ENCODE measurements around the gene OR2S2. TPM values are rescaled to one million over a fixed set of nuclear protein-coding genes. Genes with fewer than 3 reads are reported as not detected.
A peak's percentile ranks its signal among the peaks of the same experiment; 100 is the strongest.

OR2S2 gene
- total RNA-seq, 1 donor from 2014 or later = not detected

DNA sequence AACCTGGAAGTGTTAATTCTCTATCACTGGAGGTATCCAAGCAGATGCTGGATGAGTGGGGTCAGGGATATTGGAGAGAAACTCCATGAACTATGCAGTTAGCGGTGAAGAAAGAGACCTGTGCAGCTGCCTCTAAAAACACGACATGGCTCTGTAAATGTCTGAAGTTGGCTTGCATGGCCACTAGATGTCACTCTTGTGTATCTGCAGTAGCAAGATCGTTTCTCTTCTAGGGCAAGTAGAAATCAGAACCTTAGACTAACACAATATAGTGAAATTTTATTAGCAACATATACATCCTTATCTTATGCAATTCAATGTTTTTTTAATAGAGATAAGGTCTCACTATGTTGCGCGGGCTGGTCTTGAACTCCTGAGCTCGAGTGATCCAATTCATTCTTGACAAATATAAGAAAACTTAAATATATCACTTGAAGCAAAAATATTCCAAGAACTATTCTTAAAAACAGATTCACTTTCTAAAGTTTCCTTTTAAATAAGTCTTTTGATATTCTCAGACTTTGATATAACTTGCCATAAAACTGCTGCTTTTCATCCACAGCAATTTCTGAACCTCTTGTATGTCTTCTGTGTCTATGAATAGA lies 2.9 kb downstream of the OR2S2 start:
- H3K27me3 ChIP-seq = no peaks in the 10 kb centered on the region
- H3K4me3 ChIP-seq = no peak overlapping the region
- H3K4me1 ChIP-seq = no peaks in the 10 kb centered on the region
- H3K36me3 ChIP-seq = no peaks in the 10 kb centered on the region
- no peak for TF ChIP-seq POLR2A (IDR thresholded peaks at IDR 0.05)
- TF ChIP-seq, protein P1, sequence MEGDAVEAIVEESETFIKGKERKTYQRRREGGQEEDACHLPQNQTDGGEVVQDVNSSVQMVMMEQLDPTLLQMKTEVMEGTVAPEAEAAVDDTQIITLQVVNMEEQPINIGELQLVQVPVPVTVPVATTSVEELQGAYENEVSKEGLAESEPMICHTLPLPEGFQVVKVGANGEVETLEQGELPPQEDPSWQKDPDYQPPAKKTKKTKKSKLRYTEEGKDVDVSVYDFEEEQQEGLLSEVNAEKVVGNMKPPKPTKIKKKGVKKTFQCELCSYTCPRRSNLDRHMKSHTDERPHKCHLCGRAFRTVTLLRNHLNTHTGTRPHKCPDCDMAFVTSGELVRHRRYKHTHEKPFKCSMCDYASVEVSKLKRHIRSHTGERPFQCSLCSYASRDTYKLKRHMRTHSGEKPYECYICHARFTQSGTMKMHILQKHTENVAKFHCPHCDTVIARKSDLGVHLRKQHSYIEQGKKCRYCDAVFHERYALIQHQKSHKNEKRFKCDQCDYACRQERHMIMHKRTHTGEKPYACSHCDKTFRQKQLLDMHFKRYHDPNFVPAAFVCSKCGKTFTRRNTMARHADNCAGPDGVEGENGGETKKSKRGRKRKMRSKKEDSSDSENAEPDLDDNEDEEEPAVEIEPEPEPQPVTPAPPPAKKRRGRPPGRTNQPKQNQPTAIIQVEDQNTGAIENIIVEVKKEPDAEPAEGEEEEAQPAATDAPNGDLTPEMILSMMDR (IDR thresholded peaks at IDR 0.05) = peak in 2 of 3 experiments; percentile 50 to 76
- H3K27ac ChIP-seq = no peak overlapping the region
- intact Hi-C loops (cut with DNase I) = loop anchor here (5.0 kb wide), 1 partner anchor 67 kb away; no protein-coding TSS in a partner anchor
- DNase-seq (ENCODE audit: extremely low spot score in 2 of 2) = no peak
- no peaks in the 10 kb centered on the region for H3K9me3 ChIP-seq

- no peaks in the 10 kb centered on the region for H3K9me3 ChIP-seq
- TF ChIP-seq, protein P1 (IDR thresholded peaks at IDR 0.05) = no peak
- TF ChIP-seq POLR2A (IDR thresholded peaks at IDR 0.05) = no peak
- no peak for TF ChIP-seq POLR2AphosphoS5 (IDR thresholded peaks at IDR 0.05; ENCODE audit: insufficient read depth in 1 of 2, low read depth in 1 of 2)
- no peak overlapping the region for H3K27ac ChIP-seq
- no peak for DNase-seq (ENCODE audit: extremely low spot score in 2 of 2)
- H3K27me3 ChIP-seq = no peaks in the 10 kb centered on the region
- H3K36me3 ChIP-seq = no peaks in the 10 kb centered on the region
- H3K4me3 ChIP-seq = no peak overlapping the region
- intact Hi-C loops (cut with DNase I) = no loop called here
- no peaks in the 10 kb centered on the region for H3K4me1 ChIP-seq
Measured at GRCh38 chr9:35952526-35953191, 5.3 kb downstream of the OR2S2 start.

DNA sequence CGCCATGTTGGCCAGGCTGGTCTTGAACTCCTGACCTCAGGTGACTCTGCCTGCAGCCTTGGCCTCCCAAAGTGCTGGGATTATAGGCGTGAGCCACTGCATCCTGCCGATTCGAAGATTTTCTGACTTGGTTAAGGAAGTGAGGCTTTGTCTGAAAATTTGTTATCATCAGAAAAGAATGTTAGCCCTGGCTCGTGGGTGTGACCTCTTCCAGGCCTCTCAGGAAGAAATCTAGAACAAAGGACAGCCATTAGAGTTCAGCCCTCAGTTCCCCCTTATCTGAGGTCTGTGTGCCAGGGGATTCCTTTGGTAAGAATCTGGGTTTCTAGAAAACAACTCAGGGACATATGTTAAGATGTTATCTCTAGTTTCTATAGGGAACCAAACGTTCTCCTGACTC lies 6.2 kb downstream of the OR2S2 start:
- H3K4me1 ChIP-seq = no peaks in the 10 kb centered on the region
- no peaks in the 10 kb centered on the region for H3K9me3 ChIP-seq
- DNase-seq (ENCODE audit: extremely low spot score in 2 of 2) = no peak
- TF ChIP-seq POLR2AphosphoS5 (IDR thresholded peaks at IDR 0.05; ENCODE audit: insufficient read depth in 1 of 2, low read depth in 1 of 2) = no peak
- TF ChIP-seq, protein P1 (IDR thresholded peaks at IDR 0.05) = no peak
- TF ChIP-seq POLR2A (IDR thresholded peaks at IDR 0.05) = no peak
- H3K36me3 ChIP-seq = no peaks in the 10 kb centered on the region
- H3K4me3 ChIP-seq = no peak overlapping the region
- no peaks in the 10 kb centered on the region for H3K27me3 ChIP-seq
- intact Hi-C loops (cut with DNase I) = no loop called here
- H3K27ac ChIP-seq = no peak overlapping the region

DNA sequence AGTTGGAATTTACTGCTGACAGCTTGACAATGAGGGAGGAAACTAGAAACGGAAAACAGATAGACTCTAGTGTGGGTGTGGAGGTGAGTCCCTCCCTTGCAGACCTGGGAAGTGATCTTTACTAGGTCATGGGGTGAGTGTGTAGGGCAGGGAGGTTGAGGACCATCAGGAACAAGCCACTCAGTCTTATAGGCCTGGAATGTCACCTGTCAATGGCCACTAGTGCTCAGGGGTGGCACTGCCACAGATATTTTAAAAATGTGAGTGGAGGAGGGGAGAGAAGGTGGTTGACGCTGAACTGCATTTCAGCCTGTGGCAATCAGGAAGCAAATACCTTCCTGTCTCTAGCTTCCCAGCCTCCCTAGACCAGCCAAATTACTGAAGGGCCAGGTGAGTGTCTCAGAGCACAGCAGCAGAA lies 9.0 kb downstream of the OR2S2 start:
- H3K27me3 ChIP-seq = no peaks in the 10 kb centered on the region
- DNase-seq (ENCODE audit: extremely low spot score in 2 of 2) = no peak
- TF ChIP-seq POLR2AphosphoS5 (IDR thresholded peaks at IDR 0.05; ENCODE audit: insufficient read depth in 1 of 2, low read depth in 1 of 2) (no peak), POLR2A (IDR thresholded peaks at IDR 0.05) (no peak)
- TF ChIP-seq, protein P1 (IDR thresholded peaks at IDR 0.05) = no peak
- no peaks in the 10 kb centered on the region for H3K9me3 ChIP-seq
- H3K27ac ChIP-seq = no peak overlapping the region
- H3K4me1 ChIP-seq = peaks cover 7% of the 10 kb centered on the region
- intact Hi-C loops (cut with DNase I) = loop anchor here (5.0 kb wide), 1 partner anchor 42 kb away; the partner anchor contains the start of genes HRCT1 and SPAAR
- H3K36me3 ChIP-seq = no peaks in the 10 kb centered on the region
- no peak overlapping the region for H3K4me3 ChIP-seq

- intact Hi-C loops (cut with DNase I) = loop anchor here (5.0 kb wide), 1 partner anchor 41 kb away; the partner anchor contains the start of genes HRCT1 and SPAAR
- H3K27ac ChIP-seq = no peak overlapping the region
- no peak for DNase-seq (ENCODE audit: extremely low spot score in 2 of 2)
Measured at GRCh38 chr9:35948451-35948850, 9.5 kb downstream of the OR2S2 start.

More at GRCh38 chr9:35948451-35948850, 9.5 kb downstream of the OR2S2 start:
- Histone ChIP-seq H3K9me3 (no peaks in the 10 kb centered on the region), H3K36me3 (no peaks in the 10 kb centered on the region), H3K27me3 (no peaks in the 10 kb centered on the region), H3K4me1 (peaks cover 7% of the 10 kb centered on the region), H3K4me3 (no peak overlapping the region)
- TF ChIP-seq POLR2A (IDR thresholded peaks at IDR 0.05) (no peak), POLR2AphosphoS5 (IDR thresholded peaks at IDR 0.05; ENCODE audit: insufficient read depth in 1 of 2, low read depth in 1 of 2) (no peak)
- TF ChIP-seq, protein P1 (IDR thresholded peaks at IDR 0.05) = no peak

Measured in vagina (tissue), 2 donors.